Measurements from ENCODE around the gene PFKL.
"Not testable (repeated sequence)": the region's sequence is repeated elsewhere in the genome, so short reads cannot be mapped to it uniquely, and the experiment has no call there.

Gene PFKL

DNA sequence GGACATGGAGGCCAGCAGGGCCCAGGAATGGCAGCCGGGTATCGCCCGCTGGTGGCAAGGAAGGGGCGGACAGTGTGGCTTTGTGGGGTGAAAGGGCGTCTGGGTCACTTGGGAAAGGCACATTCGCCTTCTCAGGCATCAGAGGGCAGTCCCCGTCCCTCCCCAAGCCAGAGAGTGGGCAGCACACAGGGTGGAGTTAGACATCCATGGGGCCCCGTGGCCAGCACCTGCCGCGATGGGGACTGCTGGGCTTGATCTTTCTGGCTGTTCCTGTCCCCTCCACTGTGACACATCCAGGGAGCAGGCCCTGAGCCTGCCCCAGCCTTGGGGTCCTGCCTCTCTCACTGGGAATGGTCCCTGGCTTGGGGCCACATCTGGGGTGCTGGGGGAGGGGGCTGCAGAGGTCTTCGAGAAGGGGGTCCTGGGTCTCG, 49.6 kb downstream of the PFKL start:
- DNase-seq: no peak

GRCh38 chr21:44349847-44350772, 50.3 kb downstream of the PFKL start:
- DNase-seq: no peak

DNA sequence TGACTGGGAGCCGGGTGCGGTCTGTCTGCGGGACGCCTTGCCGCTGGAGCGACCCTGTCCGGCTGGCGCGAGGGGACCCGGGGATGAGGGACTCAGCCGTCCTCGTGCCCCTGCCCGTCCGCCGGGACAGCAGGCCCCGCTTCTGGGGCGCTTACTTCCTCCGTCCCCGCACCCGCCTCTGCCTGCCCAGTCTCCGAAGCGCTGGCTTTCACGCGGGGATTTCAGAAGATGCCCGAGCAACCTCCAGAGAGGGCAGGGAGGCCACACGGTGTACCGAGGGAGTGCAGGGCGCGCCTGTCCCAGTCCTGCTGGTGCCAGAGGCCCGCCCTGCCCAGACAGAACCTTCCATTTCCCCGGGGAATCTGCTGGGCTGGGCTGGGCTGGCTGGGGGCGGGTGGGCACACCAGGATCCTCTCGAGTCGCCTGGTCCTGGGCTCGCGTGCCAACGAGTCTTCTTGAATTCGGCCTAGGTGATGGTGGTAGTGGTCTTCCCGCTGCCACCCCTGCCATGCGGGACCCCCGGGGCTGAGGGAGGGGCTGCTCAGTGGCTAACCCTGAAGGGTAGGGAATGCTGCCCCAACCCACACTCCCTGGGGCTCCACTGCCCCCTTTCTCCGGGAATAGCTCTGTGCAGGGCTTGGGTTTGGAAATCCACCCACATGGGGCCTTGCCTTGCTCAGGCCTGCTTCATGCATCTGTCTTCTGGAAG, 51.1 kb downstream of the PFKL start:
- DNase-seq: no peak

- no peak for DNase-seq
Observed at GRCh38 chr21:44351535-44352252, 51.8 kb downstream of the PFKL start.

DNA sequence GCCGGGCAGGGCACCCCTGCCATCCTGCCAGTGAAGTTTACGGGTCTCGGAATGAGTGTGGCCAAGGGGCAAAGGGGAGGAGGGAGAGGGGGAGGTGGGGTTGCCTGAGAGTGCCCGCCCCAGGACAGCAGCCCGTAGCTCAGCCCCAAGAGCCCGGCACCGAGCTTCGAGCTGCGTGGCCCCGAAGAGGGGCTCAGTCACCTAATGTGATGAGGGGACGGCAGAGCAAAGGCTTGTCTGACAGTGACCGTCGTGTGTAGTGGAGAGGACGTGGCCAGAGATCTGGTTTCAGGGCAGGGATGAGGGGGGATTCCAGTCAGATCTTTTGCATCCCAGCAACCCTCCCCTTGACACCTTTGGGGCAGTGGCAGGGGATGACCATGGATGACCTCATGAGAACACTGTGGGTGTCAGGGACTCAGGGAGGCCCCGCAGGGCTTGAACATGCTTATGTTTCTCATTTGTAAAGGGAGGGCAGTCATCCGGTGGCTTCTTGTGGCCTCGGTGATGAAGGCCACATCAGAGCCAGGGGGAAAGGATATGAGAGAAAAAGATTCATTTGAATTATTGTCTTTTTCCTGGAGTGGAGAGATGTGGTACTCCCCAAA, 52.5 kb downstream of the PFKL start:
- DNase-seq: no peak

- no peak for DNase-seq
Observed at GRCh38 chr21:44353191-44353970, 53.5 kb downstream of the PFKL start, which contains the start of gene TRPM2. Gene TRPM2 (plus strand): TSS chr21:44353621. CDS start chr21:44353701, 80 bp downstream.

DNA sequence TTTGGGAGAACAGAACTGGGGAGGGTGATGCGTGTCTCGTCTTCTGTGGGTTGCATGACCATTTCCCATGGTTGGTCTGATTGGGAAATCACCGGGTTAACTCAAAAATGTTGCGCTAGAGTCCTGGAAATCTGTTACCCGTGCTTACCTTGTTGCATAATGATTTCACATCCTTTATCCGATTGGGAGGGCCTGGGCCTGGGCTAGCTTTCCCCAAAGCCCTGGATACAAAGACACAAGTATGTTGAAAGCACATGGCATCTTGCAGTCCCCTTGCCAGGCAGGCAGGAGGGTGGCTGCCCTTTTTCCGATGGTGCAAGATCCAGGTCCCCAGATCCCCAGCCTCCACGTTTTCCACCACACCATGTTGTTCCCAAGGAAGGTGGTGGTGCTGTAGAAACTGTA, 54.1 kb downstream of the PFKL start:
- no peak for DNase-seq

DNA sequence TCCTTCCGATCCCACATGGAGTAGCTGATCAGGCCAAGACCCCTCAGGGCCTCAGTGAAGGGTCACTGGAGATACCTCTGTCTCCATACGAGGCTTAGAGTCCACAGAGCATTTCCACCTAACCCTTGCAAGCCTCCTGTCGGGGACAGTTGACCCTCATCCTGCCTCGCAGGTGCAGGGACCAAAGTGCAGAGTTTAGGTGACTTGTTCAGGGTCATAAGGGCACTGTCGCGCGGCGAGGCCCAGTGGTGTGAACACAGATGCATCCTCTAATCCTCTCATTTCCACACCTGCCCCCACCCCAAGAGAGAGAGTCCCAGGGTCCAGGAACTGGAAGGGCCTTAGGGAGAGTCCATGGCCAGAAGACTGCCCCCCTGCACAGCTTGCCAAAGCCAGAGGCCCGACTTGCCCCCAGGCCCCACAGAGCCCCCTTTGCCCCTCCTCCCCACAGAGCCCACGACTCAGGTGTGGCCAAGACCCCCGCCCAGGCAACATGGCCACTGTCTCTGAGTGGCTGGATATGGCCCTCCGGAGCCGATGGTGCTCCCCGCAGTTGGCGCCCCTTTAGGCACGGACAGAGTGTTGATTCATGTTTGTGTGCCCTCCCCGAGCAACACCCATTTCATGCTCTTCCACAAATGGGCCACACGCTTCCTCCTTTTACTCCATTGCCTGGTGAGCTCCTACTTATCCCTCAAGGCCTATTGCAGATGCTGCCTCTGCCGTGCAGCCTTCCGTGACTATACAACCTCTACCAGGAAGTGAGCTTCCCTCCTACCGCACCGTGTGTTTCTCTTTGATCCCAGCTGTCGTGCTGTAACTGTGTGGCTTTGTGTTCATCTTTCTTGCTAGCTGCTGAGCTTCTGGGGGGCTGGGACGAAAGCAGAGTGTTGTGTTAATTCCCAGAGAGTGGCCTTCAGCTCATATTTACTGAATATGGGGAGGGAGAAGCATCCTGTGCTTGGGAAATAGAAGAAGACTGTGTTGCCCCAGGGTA, 55.2 kb downstream of the PFKL start:
- DNase-seq: no peak

- DNase-seq: no peak
Observed at GRCh38 chr21:44356160-44356559, 56.3 kb downstream of the PFKL start.

- no peak for DNase-seq
Observed at GRCh38 chr21:44356636-44357035, 56.8 kb downstream of the PFKL start.

- DNase-seq: no peak
Observed at GRCh38 chr21:44357064-44357837, 57.4 kb downstream of the PFKL start.

DNA sequence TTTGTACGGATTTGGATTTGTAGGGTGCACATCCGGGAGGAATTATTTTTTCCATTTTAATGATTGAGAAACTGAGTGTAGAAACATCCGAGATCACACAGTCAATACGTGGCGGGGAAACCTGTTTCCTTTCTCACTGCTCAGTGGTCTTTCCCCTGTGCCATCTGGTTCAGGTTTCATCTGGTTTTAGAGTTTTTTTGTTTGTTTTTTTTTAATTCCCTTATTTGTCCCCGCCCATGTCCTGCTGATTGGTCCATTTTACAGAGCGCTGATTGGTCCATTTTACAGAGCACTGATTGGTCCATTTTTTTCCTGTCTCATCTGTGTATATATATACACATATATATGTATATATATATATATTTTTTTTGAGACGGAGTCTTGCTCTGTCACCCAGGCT, 59.5 kb downstream of the PFKL start:
- DNase-seq: no peak

DNA sequence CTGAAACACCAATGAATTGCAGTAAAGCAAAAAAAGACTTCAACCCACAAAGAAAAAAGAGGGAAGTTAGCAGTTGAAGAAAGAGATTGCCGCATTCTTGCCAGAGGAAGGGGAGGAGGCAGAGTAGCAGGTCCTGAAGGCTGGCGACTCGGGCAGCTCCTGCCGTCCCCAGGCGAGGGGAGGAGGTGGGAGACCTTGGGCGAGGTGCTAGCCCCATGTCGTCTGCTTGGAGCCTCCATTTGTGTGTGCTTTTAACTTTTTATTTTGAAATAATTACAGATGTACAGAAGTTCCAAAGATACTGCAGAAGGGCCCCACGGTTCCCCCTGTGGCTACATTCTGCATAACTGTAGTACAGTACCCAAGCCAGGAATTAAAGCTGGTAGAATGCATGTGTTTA, 60.3 kb downstream of the PFKL start:
- DNase-seq: no peak

GRCh38 chr21:44361903-44362302, 62.0 kb downstream of the PFKL start:
- not testable (repeated sequence) for DNase-seq

DNA sequence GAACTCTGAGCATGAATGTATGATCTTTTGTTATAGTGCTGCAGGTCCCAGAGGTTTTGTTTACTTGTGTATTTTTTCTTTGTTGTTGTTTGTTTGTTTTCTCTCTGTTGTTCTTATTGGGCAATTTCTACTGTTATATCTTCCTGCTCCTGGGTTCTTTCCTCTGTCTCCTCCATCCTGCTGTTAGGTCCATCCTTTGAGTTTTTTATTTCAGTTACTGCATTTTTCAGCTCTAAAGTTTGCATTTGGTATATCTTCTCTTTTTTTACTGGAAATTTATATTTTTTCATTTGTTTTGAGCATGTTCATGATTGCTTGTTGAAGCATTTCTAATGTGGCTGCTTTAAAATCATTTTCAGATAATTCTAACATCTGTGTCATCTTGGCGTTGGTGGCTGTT, 63.4 kb downstream of the PFKL start:
- DNase-seq: no peak

DNA sequence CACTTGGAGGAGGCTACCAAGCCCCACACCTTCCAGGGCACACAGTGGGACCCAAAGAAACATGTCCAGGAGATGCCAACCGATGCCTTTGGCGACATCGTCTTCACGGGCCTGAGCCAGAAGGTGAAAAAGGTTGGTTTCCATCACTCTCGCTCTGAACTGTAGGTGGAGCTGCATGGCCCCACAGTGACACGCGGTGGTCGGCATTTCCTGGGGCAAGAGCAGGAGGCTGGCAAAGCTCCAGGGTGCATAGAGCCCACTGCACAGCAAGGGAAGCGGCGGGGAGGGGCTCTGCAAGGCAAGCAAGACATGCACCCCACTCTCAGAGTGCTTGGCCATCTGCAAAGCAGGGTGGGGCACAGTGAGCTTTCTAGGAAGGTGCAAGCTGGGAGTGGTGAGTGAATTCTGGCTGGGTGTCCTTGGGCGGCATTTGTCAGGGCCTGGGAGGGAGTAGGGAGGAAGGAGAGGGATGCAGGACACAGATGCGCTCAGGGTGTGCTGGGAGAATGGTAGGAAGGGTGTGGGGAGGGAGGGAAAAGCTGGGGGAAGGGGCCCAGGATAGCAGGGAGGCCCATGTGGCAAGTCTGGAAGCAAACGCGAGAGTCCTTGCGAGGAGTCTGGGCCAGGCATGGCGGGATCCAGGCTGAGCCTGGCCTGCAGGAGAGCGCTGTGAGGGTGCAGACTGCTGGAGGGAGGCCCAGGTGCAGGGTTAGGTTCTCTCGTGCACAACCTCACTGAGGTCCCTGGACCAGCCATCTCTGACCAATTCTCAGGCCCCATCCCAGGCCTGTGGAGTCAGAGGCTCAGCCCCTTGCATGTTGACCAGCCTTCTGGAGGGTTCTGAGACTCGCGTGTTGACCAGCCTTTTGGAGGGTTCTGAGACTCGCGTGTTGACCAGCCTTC, 64.5 kb downstream of the PFKL start:
- no peak for DNase-seq

DNA sequence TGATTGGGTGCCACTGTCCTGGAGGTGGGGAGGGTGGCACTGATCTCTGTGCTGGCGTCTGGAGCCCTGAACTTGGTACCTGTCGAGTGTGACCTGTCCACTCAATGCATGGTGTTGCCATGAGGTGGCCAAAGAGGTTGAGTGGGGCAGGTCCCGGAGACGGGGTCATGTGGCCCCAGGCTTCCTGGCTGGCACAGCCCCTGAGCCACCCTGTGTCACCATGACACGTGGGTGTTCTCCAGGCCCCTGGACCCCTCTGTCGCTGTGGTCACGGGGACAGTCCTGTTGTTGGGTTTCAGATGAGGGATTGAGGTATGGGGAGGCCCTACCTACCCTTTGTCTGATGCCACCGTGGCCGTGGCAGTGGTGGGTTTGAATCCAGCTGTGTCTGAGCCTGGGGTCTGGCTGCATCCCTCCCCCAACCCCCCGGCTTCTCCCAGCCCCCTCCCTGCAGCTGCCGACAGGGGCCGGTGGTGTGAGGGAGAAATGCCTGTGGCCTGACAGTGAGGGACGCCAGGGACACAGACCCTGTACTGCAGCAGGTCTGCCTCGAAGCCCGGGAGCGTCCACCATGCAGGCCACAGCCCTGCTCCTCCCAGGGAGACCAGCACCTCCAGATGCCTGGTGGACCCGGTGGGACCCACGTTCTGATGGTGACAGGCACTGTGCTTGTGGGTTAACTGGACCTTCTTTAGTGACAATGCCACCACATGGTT, 65.6 kb downstream of the PFKL start:
- DNase-seq: no peak

GRCh38 chr21:44365967-44366585, 66.2 kb downstream of the PFKL start:
- DNase-seq: no peak
